ENCODE measurements around the gene PATL2. TPM values are rescaled to one million over a fixed set of nuclear protein-coding genes. Genes with fewer than 3 reads are reported as not detected.

PATL2 gene
- total RNA-seq, 1 donor from 2014 or later: not detected

GRCh38 chr15:44673639-44674038, 37.5 kb downstream of the PATL2 start:
- no peaks in the 10 kb centered on the region for H3K79me2 ChIP-seq (ENCODE audit: low read depth)
- no peaks in the 10 kb centered on the region for H3K4me1 ChIP-seq
- no peak overlapping the region for H2AFZ ChIP-seq (replicated peaks)
- no peaks in the 10 kb centered on the region for H3K27me3 ChIP-seq
- DNase-seq (ENCODE audit: low spot score): no peak
- no peaks in the 10 kb centered on the region for H3F3A ChIP-seq (ENCODE audit: low read depth)
- Mint-ChIP-seq H3K4me1 (peaks cover 9% of the 10 kb centered on the region), H3K27me3 (ENCODE audit: insufficient read depth, low read depth) (peaks cover 7% of the 10 kb centered on the region), H3K27ac (no peak overlapping the region), H3K9me3 (peaks cover 2% of the 10 kb centered on the region), H3K36me3 (no peaks in the 10 kb centered on the region), H3K4me3 (no peak overlapping the region)
- no peak overlapping the region for H3K4me3 ChIP-seq
- H3K27ac ChIP-seq: no peak overlapping the region
- no peak overlapping the region for H3K9ac ChIP-seq
- no peaks in the 10 kb centered on the region for H4K20me1 ChIP-seq (ENCODE audit: low read depth)
- no peak overlapping the region for H3K4me2 ChIP-seq
- H3K36me3 ChIP-seq: no peaks in the 10 kb centered on the region
- TF ChIP-seq EZH2phosphoT487 (IDR thresholded peaks at IDR 0.05) (no peak), EZH2 (IDR thresholded peaks at IDR 0.05) (no peak), CTCF (IDR thresholded peaks at IDR 0.05) (no peak)
- H3K9me3 ChIP-seq (ENCODE audit: low read depth): no peaks in the 10 kb centered on the region

GRCh38 chr15:44670087-44670950, 40.8 kb downstream of the PATL2 start:
- Histone ChIP-seq H3K79me2 (ENCODE audit: low read depth) (no peaks in the 10 kb centered on the region), H3K9ac (no peak overlapping the region), H3K4me3 (no peak overlapping the region), H3K4me1 (no peaks in the 10 kb centered on the region), H2AFZ (replicated peaks) (no peak overlapping the region), H3K36me3 (no peaks in the 10 kb centered on the region), H4K20me1 (ENCODE audit: low read depth) (no peaks in the 10 kb centered on the region), H3K27me3 (no peaks in the 10 kb centered on the region), H3K9me3 (ENCODE audit: low read depth) (no peaks in the 10 kb centered on the region), H3K27ac (no peak overlapping the region), H3F3A (ENCODE audit: low read depth) (no peaks in the 10 kb centered on the region), H3K4me2 (no peak overlapping the region)
- DNase-seq (ENCODE audit: low spot score): no peak
- Mint-ChIP-seq H3K9me3 (no peaks in the 10 kb centered on the region), H3K27ac (no peak overlapping the region), H3K4me3 (no peak overlapping the region), H3K4me1 (no peaks in the 10 kb centered on the region), H3K27me3 (ENCODE audit: insufficient read depth, low read depth) (peaks cover under 1% of the 10 kb centered on the region), H3K36me3 (no peaks in the 10 kb centered on the region)
- TF ChIP-seq EZH2 (IDR thresholded peaks at IDR 0.05) (no peak), CTCF (IDR thresholded peaks at IDR 0.05) (no peak), EZH2phosphoT487 (IDR thresholded peaks at IDR 0.05) (no peak)

GRCh38 chr15:44668921-44669320, 42.2 kb downstream of the PATL2 start:
- Mint-ChIP-seq H3K27me3 (ENCODE audit: insufficient read depth, low read depth) (no peaks in the 10 kb centered on the region), H3K4me1 (peaks cover 3% of the 10 kb centered on the region), H3K4me3 (no peak overlapping the region), H3K9me3 (no peaks in the 10 kb centered on the region), H3K27ac (no peak overlapping the region), H3K36me3 (no peaks in the 10 kb centered on the region)
- H3K27ac ChIP-seq: no peak overlapping the region
- H3K9me3 ChIP-seq (ENCODE audit: low read depth): no peaks in the 10 kb centered on the region
- H4K20me1 ChIP-seq (ENCODE audit: low read depth): no peaks in the 10 kb centered on the region
- H3F3A ChIP-seq (ENCODE audit: low read depth): peaks cover 4% of the 10 kb centered on the region
- no peaks in the 10 kb centered on the region for H3K4me1 ChIP-seq
- no peak overlapping the region for H3K9ac ChIP-seq
- H3K27me3 ChIP-seq: no peaks in the 10 kb centered on the region
- H3K79me2 ChIP-seq (ENCODE audit: low read depth): no peaks in the 10 kb centered on the region
- H3K4me2 ChIP-seq: no peak overlapping the region
- H3K4me3 ChIP-seq: no peak overlapping the region
- DNase-seq (ENCODE audit: low spot score): no peak
- TF ChIP-seq EZH2 (IDR thresholded peaks at IDR 0.05) (no peak), CTCF (IDR thresholded peaks at IDR 0.05) (no peak), EZH2phosphoT487 (IDR thresholded peaks at IDR 0.05) (no peak)
- H2AFZ ChIP-seq (replicated peaks): no peak overlapping the region
- no peaks in the 10 kb centered on the region for H3K36me3 ChIP-seq
